HepG2 (cell line): ENCODE measurements around the gene PNPLA2. TPM values are rescaled to one million over a fixed set of nuclear protein-coding genes. Genes with fewer than 3 reads are reported as not detected.

ENCODE experiments used
- AHR ChIP-seq: IDR thresholded peaks from 2 replicates; pipeline ENCODE4 v1.6.1; 2018; ENCODE audit warnings: missing genetic modification reagents, missing compliant biosample characterization
- CCAR2 ChIP-seq: fragments of 200-400 bp; formaldehyde crosslinking; optimal IDR thresholded peaks from 2 replicates; pipeline ENCODE3; 2018; ENCODE audit warnings: low read depth, mild to moderate bottlenecking, low read length, moderate library complexity
- CREB1 ChIP-seq, 2 experiments: fragments of 450-650 bp in 1 of 2; IDR thresholded peaks; 2 replicates each; pipeline ENCODE4 v1.6.1; 2016 to 2017; ENCODE audit warnings: control low read depth in 1 of 2, mild to moderate bottlenecking in 1 of 2, missing compliant biosample characterization in 1 of 2, missing genetic modification characterization in 1 of 2
- HMGXB3 ChIP-seq: sonication (generic); formaldehyde crosslinking; IDR thresholded peaks from 2 replicates; pipeline ENCODE4 v1.4.0; 2020; ENCODE audit warnings: missing genetic modification reagents, borderline replicate concordance
- MYNN ChIP-seq: sonication (generic); formaldehyde crosslinking; IDR thresholded peaks from 2 replicates; pipeline ENCODE4 v1.4.0; 2020; ENCODE audit warnings: mild to moderate bottlenecking, low read depth, missing genetic modification reagents
- PTBP1 ChIP-seq: fragments of 200-400 bp; formaldehyde crosslinking; IDR thresholded peaks from 2 replicates; pipeline ENCODE4 v1.6.1; 2018; ENCODE audit warnings: low read length, low read depth; ENCODE audit not compliant: poor library complexity, severe bottlenecking
- ZNF263 ChIP-seq: sonication (generic); formaldehyde crosslinking; IDR thresholded peaks from 2 replicates; pipeline ENCODE4 v1.4.0; 2020; ENCODE audit warnings: missing genetic modification reagents
- ZNF318 ChIP-seq: sonication (generic); formaldehyde crosslinking; IDR thresholded peaks from 2 replicates; pipeline ENCODE4 v1.4.0; 2020; ENCODE audit warnings: mild to moderate bottlenecking, missing genetic modification reagents
- ZNF563 ChIP-seq: sonication (generic); formaldehyde crosslinking; IDR thresholded peaks from 2 replicates; pipeline ENCODE4 v1.8.0; 2022; ENCODE audit warnings: mild to moderate bottlenecking, moderate library complexity, missing genetic modification reagents
- ZNF841 ChIP-seq: sonication (generic); formaldehyde crosslinking; IDR thresholded peaks from 2 replicates; pipeline ENCODE4 v1.8.1; 2023; ENCODE audit warnings: missing genetic modification reagents, borderline replicate concordance
- ZNF850 ChIP-seq: sonication (generic); formaldehyde crosslinking; conservative IDR thresholded peaks from 2 replicates; pipeline ENCODE4 v1.9.0; 2021; ENCODE audit warnings: mild to moderate bottlenecking, missing genetic modification reagents
- polyA plus RNA-seq, 8 experiments: library from polyadenylated mRNA; depleted of rRNA in 3 of 8; stranded (reverse) in 7 of 8; unstranded in 1 of 8; fragments of >200 nt; fragmentation: Illumina TruSeq in 4 of 8; extraction: Trizol in 4 of 8; gene quantifications; 2 replicates each; pipeline versions ENCODE4 v1.2.1 to v1.2.3, GENCODE V29; 2011 to 2016; ENCODE audit warnings: low read depth in 4 of 8, missing spikeins in 1 of 8, mixed read lengths in 1 of 8; ENCODE audit not compliant: insufficient read depth in 1 of 8
- total RNA-seq, 5 experiments: library from RNA; depleted of rRNA; stranded (reverse); fragments of >200 nt; fragmentation: Illumina TruSeq; extraction: Trizol; gene quantifications; 2 replicates each; pipeline ENCODE4 v1.2.3, GENCODE V29; 2016; ENCODE audit warnings: low read depth in 1 of 5
- TF ChIP-seq, protein P1 (sequence below): sonication (generic); formaldehyde crosslinking; IDR thresholded peaks from 2 replicates; pipeline ENCODE4 v1.4.0; 2020; ENCODE audit warnings: missing genetic modification reagents
- TF ChIP-seq, protein P2 (sequence below): IDR thresholded peaks from 2 replicates; pipeline ENCODE4 v1.6.1; 2018; ENCODE audit warnings: missing genetic modification reagents, mild to moderate bottlenecking, missing compliant biosample characterization

The PNPLA2 gene
- total and polyA plus RNA-seq, 2 of the 13 experiments (the other 11 are each of a cell fraction or from before 2014, with no cell fraction given), result 10.5 to 43.2 TPM

DNA sequence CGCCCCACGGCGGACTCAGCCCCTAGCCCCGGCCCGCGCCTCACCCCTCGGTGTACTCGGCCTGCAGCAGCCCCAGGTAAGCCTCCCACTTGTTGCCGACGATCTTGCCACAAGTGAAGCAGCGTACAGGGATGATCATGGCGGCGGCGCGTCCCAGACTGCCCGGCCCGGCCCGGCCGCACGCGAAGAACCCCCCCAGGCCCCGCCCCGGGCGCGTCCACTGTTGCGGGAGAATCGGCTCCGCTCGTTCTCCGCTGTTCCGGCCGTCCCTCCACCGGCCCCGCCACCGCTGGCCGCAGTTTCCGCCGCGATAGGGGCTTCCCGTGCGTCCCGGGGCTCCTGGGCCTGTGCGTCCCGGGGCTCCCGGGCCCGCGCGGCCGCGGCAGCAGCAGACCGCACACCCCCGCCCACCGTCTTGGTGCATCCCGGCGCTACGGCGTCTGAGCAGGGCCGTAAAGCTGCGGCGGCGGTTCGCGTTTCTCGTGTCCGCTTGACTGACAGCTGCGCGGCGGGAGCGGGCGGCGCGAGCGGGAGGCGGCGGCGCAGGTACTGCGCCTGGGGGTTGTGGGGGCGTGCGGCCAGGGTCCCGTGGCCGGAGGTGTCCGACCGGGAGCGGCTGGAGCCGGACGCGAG, 23.8 kb downstream of the PNPLA2 start, which contains the start of the genes POLR2L and TSPAN4 (continued):
- no peak for TF ChIP-seq ZNF318 (CRISPR knock-in tag)
- TF ChIP-seq CREB1 (IDR thresholded peaks at IDR 0.05), result no peak
- no peak for TF ChIP-seq CREB1 (CRISPR knock-in tag; IDR thresholded peaks at IDR 0.05)
- TF ChIP-seq ZNF263 (CRISPR knock-in tag), result peak; percentile 3; the same call in 1 of the 2 replicates
- no peak for TF ChIP-seq AHR (CRISPR knock-in tag)
- no peak for TF ChIP-seq MYNN (CRISPR knock-in tag)
- no peak for TF ChIP-seq ZNF850 (CRISPR knock-in tag)
- no peak for TF ChIP-seq CCAR2
- TF ChIP-seq, protein P1, sequence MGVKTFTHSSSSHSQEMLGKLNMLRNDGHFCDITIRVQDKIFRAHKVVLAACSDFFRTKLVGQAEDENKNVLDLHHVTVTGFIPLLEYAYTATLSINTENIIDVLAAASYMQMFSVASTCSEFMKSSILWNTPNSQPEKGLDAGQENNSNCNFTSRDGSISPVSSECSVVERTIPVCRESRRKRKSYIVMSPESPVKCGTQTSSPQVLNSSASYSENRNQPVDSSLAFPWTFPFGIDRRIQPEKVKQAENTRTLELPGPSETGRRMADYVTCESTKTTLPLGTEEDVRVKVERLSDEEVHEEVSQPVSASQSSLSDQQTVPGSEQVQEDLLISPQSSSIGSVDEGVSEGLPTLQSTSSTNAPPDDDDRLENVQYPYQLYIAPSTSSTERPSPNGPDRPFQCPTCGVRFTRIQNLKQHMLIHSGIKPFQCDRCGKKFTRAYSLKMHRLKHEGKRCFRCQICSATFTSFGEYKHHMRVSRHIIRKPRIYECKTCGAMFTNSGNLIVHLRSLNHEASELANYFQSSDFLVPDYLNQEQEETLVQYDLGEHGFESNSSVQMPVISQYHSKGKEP (CRISPR knock-in tag), result no peak
- no peak for TF ChIP-seq PTBP1
- no peak; the same call in 1 of the 2 replicates for TF ChIP-seq ZNF841 (CRISPR knock-in tag)
- TF ChIP-seq, protein P2, sequence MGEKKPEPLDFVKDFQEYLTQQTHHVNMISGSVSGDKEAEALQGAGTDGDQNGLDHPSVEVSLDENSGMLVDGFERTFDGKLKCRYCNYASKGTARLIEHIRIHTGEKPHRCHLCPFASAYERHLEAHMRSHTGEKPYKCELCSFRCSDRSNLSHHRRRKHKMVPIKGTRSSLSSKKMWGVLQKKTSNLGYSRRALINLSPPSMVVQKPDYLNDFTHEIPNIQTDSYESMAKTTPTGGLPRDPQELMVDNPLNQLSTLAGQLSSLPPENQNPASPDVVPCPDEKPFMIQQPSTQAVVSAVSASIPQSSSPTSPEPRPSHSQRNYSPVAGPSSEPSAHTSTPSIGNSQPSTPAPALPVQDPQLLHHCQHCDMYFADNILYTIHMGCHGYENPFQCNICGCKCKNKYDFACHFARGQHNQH (CRISPR knock-in tag), result peak; percentile 54; the same call in 1 of the 2 replicates
- no peak for TF ChIP-seq HMGXB3 (CRISPR knock-in tag)
- peak; percentile 82 for TF ChIP-seq ZNF563 (CRISPR knock-in tag)
